ENCODE data around the gene SELENOM.
"Not testable (repeated sequence)": the region's sequence is repeated elsewhere in the genome, so short reads cannot be mapped to it uniquely, and the experiment has no call there.

Gene SELENOM

DNA sequence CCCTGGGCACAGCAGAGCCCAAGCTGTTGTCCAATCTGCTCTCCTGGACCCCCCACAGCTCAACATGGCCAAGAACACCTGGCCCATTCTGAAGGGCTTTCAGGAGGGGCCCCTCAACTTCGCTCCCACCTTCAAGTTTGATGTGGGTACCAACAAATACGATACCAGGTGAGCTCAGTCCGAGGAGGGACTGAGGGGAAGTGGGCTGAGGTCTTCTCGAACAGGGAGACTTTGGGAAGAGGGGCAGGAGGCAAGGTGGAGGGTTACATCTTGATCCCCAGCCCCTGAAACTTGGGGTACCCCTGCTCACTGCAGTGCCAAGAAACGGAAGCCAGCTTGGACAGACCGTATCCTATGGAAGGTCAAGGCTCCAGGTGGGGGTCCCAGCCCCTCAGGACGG is 20.8 kb upstream of the SELENOM start:
- DNase-seq = no peak

DNA sequence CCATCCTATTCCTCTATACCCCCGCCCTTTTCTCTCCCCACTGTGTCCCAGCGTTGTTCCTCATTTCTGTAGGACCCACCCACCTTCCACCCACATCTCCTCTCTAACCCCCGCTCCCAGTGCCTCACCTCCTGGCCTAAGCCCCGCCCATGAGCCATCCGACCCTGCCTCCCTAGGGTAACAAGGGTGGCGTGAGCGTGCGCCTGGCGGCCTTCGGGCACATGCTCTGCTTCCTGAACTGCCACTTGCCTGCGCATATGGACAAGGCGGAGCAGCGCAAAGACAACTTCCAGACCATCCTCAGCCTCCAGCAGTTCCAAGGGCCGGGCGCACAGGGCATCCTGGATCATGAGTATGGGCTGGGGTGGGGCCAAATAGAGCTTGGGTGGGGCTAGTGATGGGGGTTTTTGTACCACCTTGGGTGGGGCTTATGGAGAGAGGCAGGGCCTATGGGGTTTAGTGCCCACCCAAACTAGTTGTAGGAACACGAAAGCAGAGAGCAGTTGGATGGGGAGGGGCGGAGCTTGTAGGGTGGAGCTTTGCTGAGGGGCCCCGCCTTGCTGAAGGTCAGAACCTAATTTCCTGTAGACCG is 19.9 kb upstream of the SELENOM start:
- no peak for DNase-seq

DNA sequence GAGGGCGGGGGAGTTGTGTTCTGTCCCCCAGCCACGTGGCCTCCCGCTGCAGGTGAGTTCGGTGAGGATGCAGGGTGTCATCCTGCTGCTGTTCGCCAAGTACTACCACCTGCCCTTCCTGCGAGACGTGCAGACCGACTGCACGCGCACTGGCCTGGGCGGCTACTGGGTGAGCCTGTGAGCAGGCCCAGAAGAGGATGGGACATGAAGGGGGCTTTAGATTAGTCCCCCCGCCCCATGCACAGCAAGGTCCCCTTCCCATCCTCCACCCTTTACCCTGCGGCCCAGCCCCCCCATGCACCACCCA is 19.5 kb upstream of the SELENOM start:
- no peak for DNase-seq

DNA sequence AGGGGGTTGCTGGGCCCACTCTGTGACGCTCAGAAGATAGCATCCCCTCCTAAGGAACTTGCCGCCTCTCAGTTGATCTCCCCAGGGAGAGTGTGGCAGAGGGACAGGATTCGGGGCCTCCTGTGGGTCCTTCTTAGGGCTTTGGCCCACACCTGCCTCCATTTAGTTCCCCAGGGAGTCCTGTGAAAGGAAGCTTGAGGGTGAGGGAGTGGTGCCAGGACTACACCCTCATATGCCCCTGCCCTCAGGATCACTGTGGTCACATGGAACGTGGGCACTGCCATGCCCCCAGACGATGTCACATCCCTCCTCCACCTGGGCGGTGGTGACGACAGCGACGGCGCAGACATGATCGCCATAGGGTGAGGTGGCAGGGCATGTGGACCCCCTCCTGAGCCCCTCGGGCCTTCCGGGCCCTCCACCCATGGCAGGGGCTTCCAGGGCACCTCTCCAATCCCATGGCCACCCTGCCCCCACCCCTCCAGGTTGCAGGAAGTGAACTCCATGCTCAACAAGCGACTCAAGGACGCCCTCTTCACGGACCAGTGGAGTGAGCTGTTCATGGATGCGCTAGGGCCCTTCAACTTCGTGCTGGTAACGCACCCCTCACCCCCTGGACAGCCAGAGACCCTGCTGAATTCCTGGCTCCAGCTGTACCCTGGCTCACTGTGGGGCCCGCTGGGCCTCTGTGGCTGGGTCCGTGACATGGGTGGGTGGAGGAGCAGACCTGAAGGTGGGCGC is 18.9 kb upstream of the SELENOM start:
- DNase-seq = no peak

DNA sequence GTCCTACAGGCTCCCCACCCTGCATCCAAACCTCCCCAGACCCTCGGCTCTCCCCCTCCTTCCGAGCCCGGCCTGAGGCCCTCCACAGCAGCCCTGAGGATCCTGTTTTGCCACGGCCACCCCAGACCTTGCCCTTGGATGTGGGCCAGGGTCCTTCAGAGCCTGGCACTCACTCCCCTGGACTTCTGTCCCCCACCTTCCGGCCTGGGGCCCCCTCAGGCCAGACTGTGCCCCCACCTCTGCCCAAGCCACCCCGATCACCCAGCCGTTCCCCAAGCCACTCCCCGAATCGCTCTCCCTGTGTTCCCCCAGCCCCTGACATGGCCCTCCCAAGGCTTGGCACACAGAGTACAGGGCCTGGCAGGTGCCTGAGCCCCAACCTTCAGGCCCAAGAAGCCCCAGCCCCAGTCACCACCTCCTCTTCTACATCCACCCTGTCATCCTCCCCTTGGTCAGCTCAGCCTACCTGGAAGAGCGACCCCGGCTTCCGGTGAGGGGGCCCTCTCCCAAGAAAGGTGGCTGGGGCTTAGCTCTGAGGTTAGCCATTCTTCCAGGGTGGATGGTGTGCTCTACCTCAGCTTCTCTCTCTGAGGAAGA is 18.3 kb upstream of the SELENOM start:
- DNase-seq = no peak

DNA sequence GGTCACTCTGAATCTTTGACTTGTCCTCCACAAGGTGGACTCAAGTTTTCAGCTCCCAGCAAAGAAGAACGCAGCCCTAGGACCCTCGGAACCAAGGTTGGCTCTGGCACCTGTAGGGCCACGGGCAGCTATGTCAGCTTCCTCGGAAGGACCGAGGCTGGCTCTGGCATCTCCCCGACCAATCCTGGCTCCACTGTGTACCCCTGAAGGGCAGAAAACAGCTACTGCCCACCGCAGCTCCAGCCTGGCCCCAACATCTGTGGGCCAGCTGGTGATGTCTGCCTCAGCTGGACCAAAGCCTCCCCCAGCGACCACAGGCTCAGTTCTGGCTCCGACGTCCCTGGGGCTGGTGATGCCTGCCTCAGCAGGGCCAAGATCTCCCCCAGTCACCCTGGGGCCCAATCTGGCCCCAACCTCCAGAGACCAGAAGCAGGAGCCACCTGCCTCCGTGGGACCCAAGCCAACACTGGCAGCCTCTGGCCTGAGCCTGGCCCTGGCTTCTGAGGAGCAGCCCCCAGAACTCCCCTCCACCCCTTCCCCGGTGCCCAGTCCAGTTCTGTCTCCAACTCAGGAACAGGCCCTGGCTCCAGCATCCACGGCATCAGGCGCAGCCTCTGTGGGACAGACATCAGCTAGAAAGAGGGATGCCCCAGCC is 17.6 kb upstream of the SELENOM start:
- no peak for DNase-seq

DNA sequence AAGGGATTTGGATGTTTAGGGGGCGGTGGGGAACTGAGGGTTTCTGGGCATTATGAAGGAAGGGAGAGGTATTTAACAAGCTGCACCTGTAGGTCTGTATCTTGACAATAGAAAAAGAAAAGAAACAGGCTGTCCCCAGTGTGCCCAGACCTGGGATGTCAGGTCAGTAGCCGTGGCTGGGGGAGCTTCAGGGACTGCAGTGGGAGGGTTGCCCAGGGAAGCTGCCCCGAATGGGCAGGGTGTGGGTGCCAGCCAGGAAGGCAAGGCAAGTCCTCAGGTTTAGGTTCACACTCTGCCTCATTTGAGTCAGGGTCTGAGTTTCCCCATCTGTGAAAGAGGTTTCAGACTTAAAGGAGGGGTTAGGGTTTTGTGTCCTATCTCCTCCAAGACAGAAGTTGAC is 16.9 kb upstream of the SELENOM start:
- DNase-seq = no peak

DNA sequence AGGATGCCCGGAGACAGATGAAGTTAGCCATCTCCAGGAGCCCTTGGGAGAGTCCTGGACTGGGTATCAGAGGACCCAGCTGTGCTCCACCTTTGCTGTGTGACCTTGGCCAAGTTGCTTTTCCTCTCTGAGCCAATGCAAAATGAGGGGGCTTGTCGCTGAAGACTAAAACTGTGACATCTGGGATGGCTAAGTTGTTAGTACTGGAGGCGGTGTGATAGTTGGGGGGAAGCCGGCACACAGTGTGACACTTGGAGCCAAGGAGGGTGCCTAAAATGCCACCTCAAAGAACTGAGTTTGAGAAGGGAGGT is 15.9 kb upstream of the SELENOM start:
- no peak for DNase-seq

DNA sequence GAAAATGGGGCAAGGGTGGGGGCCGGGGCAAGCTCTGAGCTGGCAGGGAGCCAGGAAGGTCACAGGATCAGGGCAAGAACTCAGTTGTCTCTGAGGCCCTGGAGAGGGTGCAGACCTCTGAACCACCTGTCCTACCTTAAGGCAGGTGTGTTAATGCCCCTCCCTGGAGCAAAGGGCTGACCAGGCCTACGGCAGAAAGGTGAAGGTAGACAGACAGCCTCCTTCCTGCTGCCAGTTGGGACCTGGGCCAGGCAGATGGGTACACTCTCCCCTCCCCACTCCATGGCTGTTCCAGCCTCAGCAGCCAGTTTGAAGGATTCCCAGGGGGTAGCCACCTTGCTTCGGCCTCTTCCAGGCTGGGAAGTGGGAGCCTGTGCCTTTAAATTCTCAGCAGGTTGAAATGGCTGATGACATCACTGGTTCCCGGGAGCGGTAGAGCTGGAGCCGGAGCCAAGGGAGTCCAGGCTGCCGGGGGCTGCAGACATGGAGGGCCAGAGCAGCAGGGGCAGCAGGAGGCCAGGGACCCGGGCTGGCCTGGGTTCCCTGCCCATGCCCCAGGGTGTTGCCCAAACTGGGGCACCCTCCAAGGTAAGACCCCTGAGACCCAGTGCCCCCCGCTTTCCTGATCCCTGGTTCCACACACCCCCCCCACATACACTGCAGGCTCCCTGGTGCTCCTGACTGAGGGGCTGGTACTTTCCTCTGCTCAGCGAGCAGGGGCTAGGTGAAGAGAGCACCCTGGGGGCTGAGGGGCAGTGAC is 15.3 kb upstream of the SELENOM start, which contains the start of gene INPP5J:
Gene INPP5J (plus strand): TSS at position 435 of the 760 bp plus-strand sequence. CDS start 49 bp downstream, at position 484.
- no peak for DNase-seq

DNA sequence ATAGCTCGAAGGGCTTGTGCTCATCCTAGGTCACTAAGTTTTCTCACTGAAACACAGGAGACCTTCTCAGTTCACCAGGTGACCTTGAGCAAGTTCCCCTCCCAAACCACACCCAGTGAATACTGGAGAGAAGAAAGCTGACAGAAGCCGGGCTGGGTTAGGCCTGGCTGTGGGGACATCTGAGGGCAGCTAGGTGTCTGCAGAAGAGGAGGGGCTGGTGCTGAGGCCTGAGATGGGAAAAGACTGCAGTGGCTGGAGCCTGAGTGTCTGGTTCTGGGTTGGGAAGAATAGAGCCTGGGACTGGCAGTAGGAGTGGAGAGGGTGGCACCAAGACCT is 14.8 kb upstream of the SELENOM start:
- DNase-seq = no peak

DNA sequence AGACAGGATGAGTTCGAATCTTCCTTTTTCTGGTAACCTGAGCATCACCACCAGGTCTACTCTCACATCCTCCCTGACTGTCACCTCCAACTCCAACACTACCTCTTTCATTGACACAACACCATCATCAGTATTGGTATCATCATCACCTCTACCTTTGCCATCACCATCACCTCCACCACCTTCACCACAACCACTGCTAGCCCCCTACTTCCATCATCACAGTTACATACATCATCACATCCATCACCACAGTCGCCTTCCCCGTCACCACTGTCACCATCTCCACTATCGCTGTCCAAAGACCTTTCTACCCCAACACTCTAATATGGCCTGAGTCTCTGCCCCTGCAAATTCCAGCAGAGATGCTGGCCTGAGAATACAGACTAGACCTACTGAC is 14.0 kb upstream of the SELENOM start:
- DNase-seq = no peak

DNA sequence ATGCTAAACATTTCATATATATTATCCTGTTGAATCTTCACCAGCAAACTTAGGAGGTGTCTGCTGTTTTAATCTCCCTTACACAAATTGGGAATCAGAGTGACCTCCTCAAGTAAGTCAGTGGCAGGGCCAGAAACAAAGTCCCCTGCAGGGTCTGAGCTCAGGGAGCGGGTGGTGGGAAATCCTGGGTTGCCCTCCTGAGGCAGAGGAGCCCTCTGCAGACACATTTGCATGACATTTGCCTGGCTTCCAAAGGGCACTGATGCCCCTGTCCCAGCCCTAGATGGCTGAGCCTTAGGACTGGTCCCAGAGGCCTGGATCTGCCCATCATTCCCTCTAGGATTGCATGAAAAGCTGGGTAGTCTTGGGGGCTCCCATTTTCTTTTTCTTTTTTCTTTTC is 13.3 kb upstream of the SELENOM start:
- DNase-seq = no peak

DNA sequence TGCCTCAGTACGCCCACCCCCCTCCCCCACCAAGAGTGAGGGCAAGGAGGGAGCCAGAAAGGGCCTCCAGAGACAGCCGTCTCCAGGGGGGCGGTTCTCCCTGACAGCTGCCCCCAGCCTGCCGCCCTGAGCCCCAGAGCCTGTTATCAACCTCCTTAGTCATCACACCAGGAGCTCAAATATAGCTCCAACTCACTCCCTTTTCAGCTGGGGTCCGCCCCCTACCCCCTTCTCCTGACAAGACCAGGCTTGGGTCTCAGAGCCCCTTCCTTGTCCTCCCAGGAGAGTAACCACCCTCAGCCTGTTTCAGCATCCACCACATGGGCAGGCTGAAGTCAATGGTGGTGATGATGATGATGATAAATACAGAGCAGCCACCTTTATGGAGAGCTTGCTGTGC is 12.9 kb upstream of the SELENOM start:
- DNase-seq = no peak

DNA sequence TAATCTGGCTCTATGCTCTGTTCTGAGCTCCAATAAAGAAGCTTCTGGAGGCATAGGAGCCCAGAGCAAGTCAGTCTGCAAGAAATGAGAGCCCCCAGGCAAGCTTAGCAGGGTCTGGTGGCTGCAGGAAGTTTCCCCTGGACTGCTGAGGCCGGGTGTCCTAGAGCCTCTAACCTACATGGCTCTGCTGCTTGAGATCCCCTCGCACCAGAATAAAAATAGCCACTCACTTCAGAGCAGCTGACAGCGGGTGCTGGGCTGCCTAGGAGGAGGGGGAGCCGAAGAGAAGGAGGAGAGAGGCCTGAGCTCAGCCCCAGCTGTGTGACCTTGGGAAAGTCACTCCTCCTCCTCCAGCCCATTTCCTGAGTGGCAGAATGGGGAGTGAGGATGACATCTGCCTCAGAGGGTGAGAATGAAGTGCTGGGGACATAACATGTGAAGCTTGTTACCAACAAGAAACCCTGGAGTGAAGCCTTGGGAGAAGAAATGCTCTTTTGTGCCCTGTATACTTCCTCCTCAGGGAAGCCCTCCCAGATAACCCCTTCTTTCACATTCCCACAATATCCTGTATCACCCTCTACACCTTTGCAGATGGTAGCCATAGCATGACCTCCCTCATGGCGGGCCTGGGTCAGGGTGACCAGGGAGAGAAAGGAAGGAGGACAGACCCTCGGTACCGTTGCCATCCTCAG is 11.8 kb upstream of the SELENOM start:
- DNase-seq = no peak

DNA sequence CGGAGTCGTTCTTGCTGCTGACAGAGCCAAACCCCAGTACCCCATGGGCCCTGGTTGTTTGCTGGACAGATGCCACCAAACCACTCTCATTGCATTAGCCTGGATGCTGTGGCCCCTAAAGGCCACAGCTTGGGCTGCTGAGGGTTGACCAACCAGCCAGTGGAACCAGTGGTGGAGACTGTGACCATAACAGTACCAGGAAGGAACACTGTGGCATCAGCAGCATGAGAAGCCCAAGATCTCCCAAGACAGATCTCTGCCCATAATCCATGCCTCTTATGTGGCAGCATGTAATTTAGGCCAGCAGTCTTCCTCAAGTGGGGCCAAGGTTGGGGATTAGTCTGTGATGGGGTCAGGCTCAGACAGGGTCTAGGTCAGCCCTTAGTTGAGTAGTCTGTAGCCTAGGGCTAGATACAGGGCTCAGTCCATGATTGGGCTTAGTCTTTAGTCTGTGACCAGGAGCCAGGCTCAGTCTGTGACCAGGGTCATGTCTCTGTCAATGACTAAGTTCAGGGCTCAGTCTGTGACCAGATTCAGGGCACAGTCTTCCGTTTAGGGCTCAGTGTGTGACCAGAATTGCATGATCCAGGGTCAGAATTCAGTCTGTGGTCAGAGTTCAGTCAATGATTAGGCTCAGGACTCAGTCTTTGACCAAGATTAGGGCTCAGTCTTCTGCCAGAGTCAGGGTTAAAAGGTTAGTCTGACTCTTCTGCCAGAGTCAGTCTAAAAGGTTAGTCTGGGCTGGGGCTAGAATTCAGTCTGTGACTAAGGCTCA is 10.9 kb upstream of the SELENOM start:
- no peak for DNase-seq

DNA sequence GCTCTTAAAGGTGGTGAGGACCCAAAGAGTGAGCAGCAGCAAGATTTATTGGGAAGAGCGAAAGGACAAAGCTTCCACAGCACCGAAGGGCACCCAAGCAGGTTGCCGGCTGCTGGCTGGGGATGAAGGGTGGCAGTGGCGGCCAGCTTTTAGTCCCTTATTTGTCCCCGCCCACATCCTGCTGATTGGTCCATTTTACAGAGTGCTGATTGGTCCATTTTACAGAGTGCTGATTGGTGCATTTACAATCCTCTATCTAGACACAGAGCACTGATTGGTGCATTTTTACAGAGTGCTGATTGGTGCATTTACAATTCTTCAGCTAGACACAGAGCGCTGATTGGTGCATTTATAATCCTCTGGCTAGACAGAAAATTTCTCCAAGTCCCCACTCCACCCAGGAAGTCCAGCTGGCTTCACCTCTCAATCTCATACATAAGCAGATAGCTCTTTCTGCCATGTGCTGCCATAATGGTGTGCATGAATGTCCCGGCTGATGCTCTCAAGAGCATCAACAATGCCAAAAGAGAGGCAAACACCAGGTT is 5.3 kb upstream of the SELENOM start:
- not testable (repeated sequence) for DNase-seq

DNA sequence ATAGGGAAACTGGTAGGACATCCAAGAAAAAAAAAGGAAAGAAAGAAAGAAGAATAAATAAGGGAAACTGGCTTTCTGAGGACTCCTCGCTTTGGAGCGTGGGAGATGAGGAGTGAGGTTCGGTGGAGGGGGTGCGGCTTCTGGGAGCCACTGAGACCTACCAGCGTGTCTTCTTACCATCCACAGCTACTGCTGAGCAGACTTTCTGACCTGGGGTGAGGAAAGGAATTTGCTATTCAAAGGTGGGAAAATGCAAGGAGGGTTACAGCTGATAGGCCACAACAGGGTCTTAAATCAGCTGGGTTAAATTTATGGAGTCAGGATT is 488 bp upstream of the SELENOM start:
- DNase-seq = no peak

DNA sequence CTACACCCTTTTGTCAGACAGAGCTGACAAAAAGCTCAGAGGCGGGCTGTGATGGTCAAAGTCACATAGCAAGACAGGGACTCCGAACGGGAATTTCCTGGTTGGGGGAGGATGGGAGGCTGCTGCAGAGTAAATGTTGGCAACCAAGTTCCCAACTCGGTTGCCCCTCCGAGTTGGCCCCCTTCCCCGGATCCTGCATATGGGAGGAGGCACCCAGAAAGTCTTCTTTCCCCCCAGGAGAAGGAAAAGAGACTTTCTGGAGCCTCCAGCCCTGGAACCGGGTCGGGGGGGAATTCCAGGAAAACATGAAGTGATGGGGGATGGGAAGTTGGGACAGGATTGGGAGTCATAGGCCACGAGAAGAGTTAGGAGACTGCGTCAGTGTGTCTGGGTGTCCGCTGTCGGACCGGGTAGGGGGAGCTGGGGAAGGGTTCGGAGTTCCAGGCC is 614 bp downstream of the SELENOM start:
- DNase-seq = no peak

DNA sequence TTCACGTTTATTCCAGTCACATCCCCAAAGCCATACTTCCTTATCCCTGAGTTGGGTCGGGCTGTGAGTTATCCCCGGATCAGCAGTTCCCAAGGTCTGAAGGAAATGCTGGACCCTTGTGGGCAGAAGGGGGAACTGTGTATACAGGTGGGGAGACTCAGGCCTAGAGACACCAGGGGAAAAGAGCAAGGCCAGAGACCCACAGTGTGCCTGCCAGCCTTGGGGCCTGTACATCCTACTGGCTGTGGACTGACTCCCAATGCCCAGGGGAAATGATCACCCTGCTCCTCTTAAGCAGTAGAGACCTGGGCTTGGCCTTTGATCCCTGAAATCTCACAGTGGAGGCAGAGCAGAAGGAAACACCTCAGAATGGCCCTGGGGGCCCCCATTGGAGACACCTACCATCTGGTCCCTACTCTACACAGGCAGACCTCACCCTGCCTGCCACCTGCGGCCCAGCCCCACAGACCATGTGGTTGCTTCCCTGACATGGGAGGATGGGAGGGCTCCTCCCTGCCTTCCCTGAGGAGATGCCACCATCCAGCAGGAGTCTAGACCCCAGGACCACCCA is 1.3 kb downstream of the SELENOM start:
- no peak for DNase-seq

DNA sequence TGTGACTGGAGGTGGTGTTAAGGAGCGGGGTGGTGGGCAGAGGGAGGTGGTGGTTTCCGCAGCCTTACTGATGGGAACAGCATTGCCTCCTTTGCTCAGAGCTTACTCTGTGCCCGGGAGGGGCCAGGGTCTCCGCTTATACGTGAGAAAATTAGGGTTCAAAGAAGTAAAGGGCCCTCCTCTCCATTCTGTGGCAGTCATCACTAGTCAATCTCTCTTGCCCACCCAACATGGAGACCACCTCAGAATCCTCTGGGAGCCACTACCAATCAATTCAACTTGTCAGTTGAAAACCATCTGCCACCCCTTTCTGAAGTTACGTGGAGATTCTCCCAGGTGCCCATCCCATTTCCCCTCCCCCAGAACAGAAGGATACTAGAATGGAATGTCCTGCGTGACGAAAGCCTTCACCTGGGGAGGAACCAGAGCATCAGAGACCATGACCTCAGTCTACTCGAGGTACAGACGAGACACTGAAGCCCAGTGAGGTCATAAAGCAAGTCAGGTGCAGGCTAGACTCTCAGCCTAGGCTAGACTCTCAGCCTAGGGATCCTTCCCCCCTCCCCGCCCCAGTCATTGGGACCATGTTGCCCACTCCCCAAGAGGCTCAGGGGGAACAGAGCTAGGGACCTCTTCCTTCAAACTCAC is 2.0 kb downstream of the SELENOM start:
- no peak for DNase-seq

DNA sequence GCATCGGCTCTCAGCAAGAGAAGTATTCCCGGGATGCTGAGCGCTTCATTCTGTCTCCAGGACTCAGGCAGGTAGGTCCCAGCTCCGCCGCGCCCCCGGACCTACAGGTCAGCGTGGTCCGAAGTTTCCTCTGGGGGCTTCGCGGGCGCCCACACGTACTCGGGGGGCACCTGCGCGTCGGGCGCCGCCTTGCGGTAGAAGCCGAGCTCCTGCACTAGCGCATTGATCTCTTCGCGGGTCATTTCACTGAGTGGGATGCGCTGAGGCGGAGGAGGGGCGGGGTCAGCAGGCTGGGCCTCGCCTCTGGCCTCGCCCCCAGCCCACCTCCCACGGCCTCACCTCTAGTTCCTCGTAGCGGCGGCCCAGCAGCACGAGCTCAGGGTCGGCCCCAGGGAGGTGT is 2.5 kb downstream of the SELENOM start:
- DNase-seq = no peak
